ENCODE data around the gene KIF1C.

KIF1C gene

GRCh38 chr17:4969047-4969550 is 28.7 kb upstream of the KIF1C start:
- no peak for DNase-seq (ENCODE audit: low spot score)

GRCh38 chr17:4969551-4970173 is 28.1 kb upstream of the KIF1C start:
- no peak for DNase-seq (ENCODE audit: low spot score)
- in situ Hi-C loops (cut with MboI; ENCODE audit: low pct_unique_long_range_greater_than_20kb, low sequenced_read_pairs, unreplicated experiment), result loop anchor here (10.0 kb wide), 1 partner anchor 95 kb away; no protein-coding TSS in a partner anchor
- TF ChIP-seq CTCF (IDR thresholded peaks at IDR 0.05; ENCODE audit: extremely low read depth, insufficient read depth, missing control alignments), result no peak

More at GRCh38 chr17:4969047-4969550, 28.7 kb upstream of the KIF1C start:
- TF ChIP-seq CTCF (IDR thresholded peaks at IDR 0.05; ENCODE audit: extremely low read depth, insufficient read depth, missing control alignments), result no peak
- in situ Hi-C loops (cut with MboI; ENCODE audit: low pct_unique_long_range_greater_than_20kb, low sequenced_read_pairs, unreplicated experiment), result loop anchor here (10.0 kb wide), 1 partner anchor 96 kb away; no protein-coding TSS in a partner anchor

GRCh38 chr17:4970273-4970672 is 27.5 kb upstream of the KIF1C start:
- in situ Hi-C loops (cut with MboI; ENCODE audit: low pct_unique_long_range_greater_than_20kb, low sequenced_read_pairs, unreplicated experiment), result no loop called here
- DNase-seq (ENCODE audit: low spot score), result no peak
- TF ChIP-seq CTCF (IDR thresholded peaks at IDR 0.05; ENCODE audit: extremely low read depth, insufficient read depth, missing control alignments), result no peak

GRCh38 chr17:4971826-4972225 is 25.9 kb upstream of the KIF1C start:
- no peak for DNase-seq (ENCODE audit: low spot score)
- in situ Hi-C loops (cut with MboI; ENCODE audit: low pct_unique_long_range_greater_than_20kb, low sequenced_read_pairs, unreplicated experiment), result no loop called here
- TF ChIP-seq CTCF (IDR thresholded peaks at IDR 0.05; ENCODE audit: extremely low read depth, insufficient read depth, missing control alignments), result no peak

- no peak for DNase-seq (ENCODE audit: low spot score)
- TF ChIP-seq CTCF (IDR thresholded peaks at IDR 0.05; ENCODE audit: extremely low read depth, insufficient read depth, missing control alignments), result no peak
- in situ Hi-C loops (cut with MboI; ENCODE audit: low pct_unique_long_range_greater_than_20kb, low sequenced_read_pairs, unreplicated experiment), result no loop called here
Observed at GRCh38 chr17:4972322-4972721, 25.4 kb upstream of the KIF1C start.

GRCh38 chr17:4972752-4973151 is 25.0 kb upstream of the KIF1C start:
- TF ChIP-seq CTCF (IDR thresholded peaks at IDR 0.05; ENCODE audit: extremely low read depth, insufficient read depth, missing control alignments), result no peak
- in situ Hi-C loops (cut with MboI; ENCODE audit: low pct_unique_long_range_greater_than_20kb, low sequenced_read_pairs, unreplicated experiment), result no loop called here
- DNase-seq (ENCODE audit: low spot score), result no peak
